Ammon's horn (tissue), 1 donor: ENCODE data around the gene ITGB5.

Experiments
- DNase-seq: peaks from one replicate; pipeline ENCODE4 v3.0.0-alpha.2; 2016; ENCODE audit warnings: low spot score

Gene ITGB5

GRCh38 chr3:124893526-124893925 is 6.4 kb upstream of the ITGB5 start:
- no peak for DNase-seq

- DNase-seq, result no peak
These were observed 3.5 kb upstream of the ITGB5 start for GRCh38 chr3:124890573-124891190.

GRCh38 chr3:124888482-124889441 is 1.6 kb upstream of the ITGB5 start:
- DNase-seq, result no peak

- no peak for DNase-seq
These were observed 750 bp upstream of the ITGB5 start for GRCh38 chr3:124887932-124888298.

GRCh38 chr3:124886168-124887056 is 753 bp downstream of the ITGB5 start:
- peak; percentile 45 for DNase-seq

- DNase-seq, result peak; percentile 41
These were observed 1.5 kb downstream of the ITGB5 start for GRCh38 chr3:124885466-124886167.

- no peak for DNase-seq
These were observed 2.6 kb downstream of the ITGB5 start for GRCh38 chr3:124884474-124885101.

- no peak for DNase-seq
These were observed 3.2 kb downstream of the ITGB5 start for GRCh38 chr3:124883766-124884473.

GRCh38 chr3:124882816-124883747 is 4.1 kb downstream of the ITGB5 start:
- no peak for DNase-seq

GRCh38 chr3:124881976-124882697 is 5.0 kb downstream of the ITGB5 start:
- DNase-seq, result no peak

- no peak for DNase-seq
These were observed 7.9 kb downstream of the ITGB5 start for GRCh38 chr3:124879337-124879680.

GRCh38 chr3:124878561-124879336 is 8.4 kb downstream of the ITGB5 start:
- peak; percentile 59 for DNase-seq

GRCh38 chr3:124877674-124878073 is 9.5 kb downstream of the ITGB5 start:
- no peak for DNase-seq

- peak; percentile 65 for DNase-seq
These were observed 10.7 kb downstream of the ITGB5 start for GRCh38 chr3:124876401-124876878.

GRCh38 chr3:124873226-124873625 is 13.9 kb downstream of the ITGB5 start:
- DNase-seq, result no peak

- DNase-seq, result no peak
These were observed 19.7 kb downstream of the ITGB5 start for GRCh38 chr3:124867511-124867910.

- no peak for DNase-seq
These were observed 25.2 kb downstream of the ITGB5 start for GRCh38 chr3:124862006-124862405.

GRCh38 chr3:124861041-124861440 is 26.1 kb downstream of the ITGB5 start:
- DNase-seq, result no peak
